A549 (cell line): Measurements from ENCODE around the gene MEST. TPM values are rescaled to one million over a fixed set of nuclear protein-coding genes. Genes with fewer than 3 reads are reported as not detected.

ENCODE experiments used
- ATAC-seq, 2 experiments: fragments of 200-7000 bp in 1 of 2; fragments of >200 bp in 1 of 2; cut with Nextera tagmentation in 1 of 2; cut with Tn5 transposase in 1 of 2; 3 replicates each; pipeline versions ENCODE4 v1.8.0 to v1.9.1; 2018 to 2020; ENCODE audit warnings: mild to moderate bottlenecking in 1 of 2, moderate library complexity in 1 of 2
- CTCF ChIA-PET: fragments of 300-600 bp; sonication (Branson Sonifier 250); formaldehyde crosslinking; extraction: SDS; loops from one replicate; lab custom pipeline; 2021; ENCODE audit warnings: antibody characterized with exemption, inconsistent platforms; lab: Yijun Ruan, JAX
- POLR2A ChIA-PET: fragments of 350-600 bp; formaldehyde crosslinking; extraction: SDS; loops from one replicate; lab custom pipeline; 2021; ENCODE audit warnings: antibody characterized with exemption, inconsistent platforms; lab: Yijun Ruan, JAX
- DNase-seq, 2 experiments: peaks; one replicate each; pipeline versions ENCODE4 v3.0.0 to v3.0.0-alpha.2; 2011 to 2016; ENCODE audit warnings: low read depth in 1 of 2, low spot score in 1 of 2
- FAIRE-seq: peaks from 2 replicates; lab custom pipeline; 2011; peaks lifted over from hg19 to GRCh38; lab: Jason Lieb, UNC
- H3K27ac ChIP-seq, 2 experiments: fragments of >200 bp; sonication (Bioruptor Twin); formaldehyde crosslinking; 3 replicates each; pipeline ENCODE4 v1.5.1; 2016 to 2017
- H3K4me1 ChIP-seq: fragments of >200 bp; sonication (Bioruptor Twin); formaldehyde crosslinking; 3 replicates; pipeline ENCODE4 v1.6.1; 2016
- H3K4me2 ChIP-seq: fragments of >200 bp; sonication (Bioruptor Twin); formaldehyde crosslinking; 3 replicates; pipeline ENCODE4 v1.6.1; 2016
- H3K4me3 ChIP-seq: fragments of >200 bp; sonication (Bioruptor Twin); formaldehyde crosslinking; 3 replicates; pipeline ENCODE4 v1.5.1; 2016
- H3K9me3 ChIP-seq: fragments of >200 bp; sonication (Bioruptor Twin); formaldehyde crosslinking; 3 replicates; pipeline ENCODE4 v1.6.1; 2016
- CEBPB ChIP-seq, 2 experiments: fragments of >200 bp in 1 of 2; sonication (Bioruptor Twin) in 1 of 2; formaldehyde crosslinking in 1 of 2; IDR thresholded peaks; 2 replicates each; pipeline ENCODE4 v1.6.1; 2012 to 2016
- CHD2 ChIP-seq: fragments of 150-350 bp; IDR thresholded peaks from 2 replicates; pipeline ENCODE4 v1.6.1; 2014; ENCODE audit warnings: low read length; ENCODE audit not compliant: partially characterized antibody
- CHD4 ChIP-seq: fragments of 200-600 bp; sonication (generic); IDR thresholded peaks from 2 replicates; pipeline ENCODE4 v1.6.1; 2016; ENCODE audit warnings: antibody characterized with exemption, mild to moderate bottlenecking, borderline replicate concordance
- EHF ChIP-seq: fragments of 250-450 bp; sonication (Bioruptor Pico); IDR thresholded peaks from 2 replicates; pipeline ENCODE4 v1.5.0; 2020; ENCODE audit warnings: mild to moderate bottlenecking
- FOSB ChIP-seq: fragments of 250-450 bp; sonication (Bioruptor Pico); IDR thresholded peaks from 2 replicates; pipeline ENCODE4 v1.5.0; 2020; ENCODE audit warnings: mild to moderate bottlenecking, moderate library complexity
- GATA3 ChIP-seq: IDR thresholded peaks from 2 replicates; pipeline ENCODE4 v1.6.1; 2012; ENCODE audit warnings: borderline replicate concordance
- JUN ChIP-seq, 2 experiments: fragments of >200 bp; sonication (Bioruptor Twin); formaldehyde crosslinking; IDR thresholded peaks; 2 replicates in 1 of 2; 3 replicates in 1 of 2; pipeline ENCODE4 v1.6.1; 2016 to 2017
- KDM5A ChIP-seq: fragments of 200-600 bp; sonication (generic); IDR thresholded peaks from 2 replicates; pipeline ENCODE4 v1.6.1; 2016; ENCODE audit warnings: antibody characterized with exemption, mild to moderate bottlenecking
- NPAS2 ChIP-seq: fragments of 250-450 bp; sonication (Bioruptor Pico); IDR thresholded peaks from 2 replicates; pipeline ENCODE4 v1.8.0; 2022; ENCODE audit warnings: mild to moderate bottlenecking, moderate library complexity, borderline replicate concordance
- NR3C1 ChIP-seq: fragments of >200 bp; sonication (Bioruptor Twin); formaldehyde crosslinking; IDR thresholded peaks from 3 replicates; pipeline ENCODE4 v1.6.1; 2017
- PHF8 ChIP-seq: fragments of 200-600 bp; sonication (generic); IDR thresholded peaks from 2 replicates; pipeline ENCODE4 v1.6.1; 2016; ENCODE audit warnings: low read depth, mild to moderate bottlenecking, antibody characterized with exemption, moderate library complexity, borderline replicate concordance
- POLR2A ChIP-seq: IDR thresholded peaks from 2 replicates; pipeline ENCODE4 v1.6.1; 2012; ENCODE audit warnings: mild to moderate bottlenecking, low read length
- POLR2AphosphoS2 ChIP-seq: conservative IDR thresholded peaks from 2 replicates; pipeline ENCODE4 v1.6.1; 2012; ENCODE audit warnings: low read length, improper control_type of control experiment, inconsistent platforms
- RAD21 ChIP-seq, 2 experiments: fragments of >200 bp in 1 of 2; sonication (Bioruptor Twin) in 1 of 2; formaldehyde crosslinking in 1 of 2; IDR thresholded peaks in 1 of 2; conservative IDR thresholded peaks in 1 of 2; 2 replicates in 1 of 2; 3 replicates in 1 of 2; pipeline ENCODE4 v1.6.1; 2012 to 2018; ENCODE audit warnings: inconsistent platforms in 1 of 2
- RCOR1 ChIP-seq: fragments of 150-350 bp; IDR thresholded peaks from 2 replicates; pipeline ENCODE4 v1.6.1; 2014; ENCODE audit warnings: antibody characterized with exemption, low read length, low read depth
- RFX5 ChIP-seq: fragments of 450-650 bp; IDR thresholded peaks from 2 replicates; pipeline ENCODE4 v1.7.1; 2014; ENCODE audit warnings: antibody characterized with exemption, mild to moderate bottlenecking, moderate library complexity
- RNF2 ChIP-seq: fragments of 200-600 bp; sonication (generic); IDR thresholded peaks from 2 replicates; pipeline ENCODE4 v1.6.1; 2016; ENCODE audit warnings: low read depth, mild to moderate bottlenecking, antibody characterized with exemption, moderate library complexity, borderline replicate concordance
- SREBF2 ChIP-seq: fragments of 450-650 bp; IDR thresholded peaks from 2 replicates; pipeline ENCODE4 v1.6.1; 2014; ENCODE audit warnings: mild to moderate bottlenecking, moderate library complexity
- TP53 ChIP-seq: fragments of 250-450 bp; sonication (Bioruptor Pico); IDR thresholded peaks from 2 replicates; pipeline ENCODE4 v1.5.0; 2021; ENCODE audit warnings: mild to moderate bottlenecking, moderate library complexity
- ZFP36 ChIP-seq: fragments of 450-650 bp; IDR thresholded peaks from 2 replicates; pipeline ENCODE4 v1.6.1; 2014; ENCODE audit warnings: borderline replicate concordance; ENCODE audit not compliant: partially characterized antibody
- WGBS: methylation state at CpG from one replicate; pipeline ENCODE4 v1.1.6; 2017; ENCODE audit errors: missing lambda C conversion rate; 5-methylcytosine and 5-hydroxymethylcytosine counted together
- polyA plus RNA-seq, 4 experiments: library from polyadenylated mRNA; depleted of rRNA in 3 of 4; stranded (reverse); fragments of >200 nt; fragmentation: RNase III in 1 of 4; extraction: RNeasy Plus Mini Kit Qiagen cat#74134 plus additional on column Dnase treatment in 1 of 4; gene quantifications; 2 replicates in 3 of 4; 3 replicates in 1 of 4; pipeline ENCODE4 v1.2.3, GENCODE V29; 2011 to 2017
- TF ChIP-seq, protein P1 (sequence below): fragments of 450-650 bp; IDR thresholded peaks from 2 replicates; pipeline ENCODE4 v1.6.1; 2014; ENCODE audit warnings: antibody characterized with exemption
- TF ChIP-seq, protein P2 (sequence below): IDR thresholded peaks from 2 replicates; pipeline ENCODE4 v1.6.1; 2012
- TF ChIP-seq, protein P3 (sequence below): fragments of 250-450 bp; sonication (Bioruptor Pico); IDR thresholded peaks from 2 replicates; pipeline ENCODE4 v1.5.0; 2021; ENCODE audit warnings: mild to moderate bottlenecking, moderate library complexity, borderline replicate concordance
- TF ChIP-seq, protein P4 (sequence below): IDR thresholded peaks from 2 replicates; pipeline ENCODE4 v1.6.1; 2012; ENCODE audit warnings: low read depth, borderline replicate concordance

Gene MEST
- polyA plus RNA-seq, 2 of the 4 experiments (the other 2 are of a cell fraction): 31.2 to 85.1 TPM

DNA sequence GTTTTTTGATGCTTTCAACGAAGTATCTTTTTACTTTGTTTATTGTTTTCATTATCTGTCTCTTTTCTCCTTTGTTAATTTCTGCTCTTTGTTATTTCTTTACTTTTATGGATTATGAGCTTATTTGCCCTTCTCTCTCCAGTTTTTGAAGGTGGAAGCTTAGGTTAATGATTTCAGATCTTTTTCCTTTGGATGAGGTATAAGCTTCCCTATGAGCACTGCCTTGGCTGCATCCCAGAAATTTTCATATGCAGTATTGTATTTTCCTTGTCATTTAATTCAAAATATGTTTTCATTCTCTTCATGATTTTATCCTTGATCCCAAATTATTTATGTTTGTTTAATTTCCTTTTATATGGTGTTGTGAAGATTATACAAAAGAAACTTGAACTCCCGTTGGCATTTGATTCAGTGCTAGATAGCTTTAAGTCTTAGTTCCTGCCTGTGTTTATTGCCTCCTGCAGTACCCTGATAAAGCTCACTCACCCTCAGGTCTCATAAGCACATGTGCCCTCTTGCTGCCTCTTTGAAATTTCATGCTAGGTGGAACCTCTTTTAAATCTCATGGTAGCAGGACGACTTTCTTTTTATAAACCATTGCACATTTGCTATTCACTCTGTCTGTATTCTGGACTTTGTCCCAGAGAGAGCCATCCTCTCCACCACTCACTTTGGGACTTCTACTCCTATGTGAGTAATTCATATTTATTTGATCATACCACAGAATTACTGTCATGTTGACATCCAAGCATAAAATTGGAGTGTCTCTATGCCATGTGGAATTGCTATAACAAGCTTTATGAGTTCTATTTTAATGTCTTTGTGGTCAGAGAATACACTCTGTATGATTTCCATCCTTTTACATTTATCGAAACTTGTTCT is 28.1 kb upstream of the MEST start:
- Histone ChIP-seq H3K4me1 (no peaks in the 10 kb centered on the region), H3K4me3 (no peak overlapping the region), H3K9me3 (peaks cover 11% of the 10 kb centered on the region), H3K4me2 (no peak overlapping the region), H3K27ac (no peak overlapping the region)
- ATAC-seq (peak in 1 of 2 experiments; percentile 50; a peak in 2 of 6 replicates), DNase-seq (no peak), FAIRE-seq (no peak)
- WGBS: 26% methylated on average over 4 of the region's 4 CpGs
- ChIA-PET POLR2A (no interaction called here), CTCF (interaction anchor here (1.0 to 1.1 kb wide), 2 partner anchors 11 to 24 kb away, joined by 3 to 4 read pairs; no protein-coding TSS in a partner anchor)
- no peak for TF ChIP-seq CHD4
- TF ChIP-seq RAD21 (conservative IDR thresholded peaks at IDR 0.05 in 1 of 2, IDR thresholded peaks at IDR 0.05 in 1 of 2): no peak
- no peak for TF ChIP-seq JUN (IDR thresholded peaks at IDR 0.05)
- TF ChIP-seq ZFP36: no peak
- TF ChIP-seq, protein P1, sequence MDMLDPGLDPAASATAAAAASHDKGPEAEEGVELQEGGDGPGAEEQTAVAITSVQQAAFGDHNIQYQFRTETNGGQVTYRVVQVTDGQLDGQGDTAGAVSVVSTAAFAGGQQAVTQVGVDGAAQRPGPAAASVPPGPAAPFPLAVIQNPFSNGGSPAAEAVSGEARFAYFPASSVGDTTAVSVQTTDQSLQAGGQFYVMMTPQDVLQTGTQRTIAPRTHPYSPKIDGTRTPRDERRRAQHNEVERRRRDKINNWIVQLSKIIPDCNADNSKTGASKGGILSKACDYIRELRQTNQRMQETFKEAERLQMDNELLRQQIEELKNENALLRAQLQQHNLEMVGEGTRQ: no peak
- no peak for TF ChIP-seq RFX5
- no peak for TF ChIP-seq KDM5A
- TF ChIP-seq, protein P2, sequence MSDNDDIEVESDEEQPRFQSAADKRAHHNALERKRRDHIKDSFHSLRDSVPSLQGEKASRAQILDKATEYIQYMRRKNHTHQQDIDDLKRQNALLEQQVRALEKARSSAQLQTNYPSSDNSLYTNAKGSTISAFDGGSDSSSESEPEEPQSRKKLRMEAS: no peak
- TF ChIP-seq NR3C1: no peak
- TF ChIP-seq CEBPB (IDR thresholded peaks at IDR 0.05): no peak
- TF ChIP-seq, protein P3, sequence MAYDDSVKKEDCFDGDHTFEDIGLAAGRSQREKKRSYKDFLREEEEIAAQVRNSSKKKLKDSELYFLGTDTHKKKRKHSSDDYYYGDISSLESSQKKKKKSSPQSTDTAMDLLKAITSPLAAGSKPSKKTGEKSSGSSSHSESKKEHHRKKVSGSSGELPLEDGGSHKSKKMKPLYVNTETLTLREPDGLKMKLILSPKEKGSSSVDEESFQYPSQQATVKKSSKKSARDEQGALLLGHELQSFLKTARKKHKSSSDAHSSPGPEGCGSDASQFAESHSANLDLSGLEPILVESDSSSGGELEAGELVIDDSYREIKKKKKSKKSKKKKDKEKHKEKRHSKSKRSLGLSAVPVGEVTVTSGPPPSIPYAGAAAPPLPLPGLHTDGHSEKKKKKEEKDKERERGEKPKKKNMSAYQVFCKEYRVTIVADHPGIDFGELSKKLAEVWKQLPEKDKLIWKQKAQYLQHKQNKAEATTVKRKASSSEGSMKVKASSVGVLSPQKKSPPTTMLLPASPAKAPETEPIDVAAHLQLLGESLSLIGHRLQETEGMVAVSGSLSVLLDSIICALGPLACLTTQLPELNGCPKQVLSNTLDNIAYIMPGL: no peak
- TF ChIP-seq POLR2A: no peak
- no peak for TF ChIP-seq GATA3
- TF ChIP-seq SREBF2: no peak
- no peak for TF ChIP-seq FOSB (CRISPR knock-in tag)
- TF ChIP-seq PHF8: no peak
- no peak for TF ChIP-seq TP53 (CRISPR knock-in tag)
- TF ChIP-seq, all 56 proteins: peak for 0

DNA sequence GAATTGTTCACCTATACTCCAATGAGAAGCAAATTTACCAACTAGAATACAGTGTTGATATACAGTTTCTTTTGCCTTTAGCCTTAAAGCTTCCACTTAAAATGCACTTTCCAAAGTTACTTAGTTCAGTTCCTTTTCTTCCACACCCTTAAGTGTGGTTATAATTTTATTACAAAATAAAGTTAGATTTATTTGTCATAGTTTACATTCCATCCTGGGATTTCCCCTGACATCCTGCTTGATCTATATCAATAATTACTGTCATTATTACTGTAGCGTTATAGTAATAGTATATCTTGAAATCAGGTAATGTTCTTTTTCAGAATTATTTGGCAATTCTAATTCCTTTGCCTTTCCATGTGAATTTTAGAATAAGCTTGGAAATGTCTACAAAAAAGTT is 23.3 kb upstream of the MEST start:
- 87% methylated on average over 1 of the region's 1 CpG for WGBS
- H3K4me2 ChIP-seq: no peak overlapping the region
- H3K9me3 ChIP-seq: no peaks in the 10 kb centered on the region
- POLR2A ChIA-PET: no interaction called here
- FAIRE-seq: no peak
- TF ChIP-seq, protein P4, sequence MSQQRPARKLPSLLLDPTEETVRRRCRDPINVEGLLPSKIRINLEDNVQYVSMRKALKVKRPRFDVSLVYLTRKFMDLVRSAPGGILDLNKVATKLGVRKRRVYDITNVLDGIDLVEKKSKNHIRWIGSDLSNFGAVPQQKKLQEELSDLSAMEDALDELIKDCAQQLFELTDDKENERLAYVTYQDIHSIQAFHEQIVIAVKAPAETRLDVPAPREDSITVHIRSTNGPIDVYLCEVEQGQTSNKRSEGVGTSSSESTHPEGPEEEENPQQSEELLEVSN: no peak
- TF ChIP-seq POLR2AphosphoS2 (no peak), CHD2 (no peak), RNF2 (no peak), CHD4 (no peak), NPAS2 (no peak), ZFP36 (no peak), CEBPB (IDR thresholded peaks at IDR 0.05) (no peak), RCOR1 (no peak), EHF (CRISPR knock-in tag) (no peak), POLR2A (no peak)
- TF ChIP-seq, all 56 proteins: peak for 0
- no peak for ATAC-seq
- Histone ChIP-seq H3K27ac (no peak overlapping the region), H3K4me3 (no peak overlapping the region), H3K4me1 (no peaks in the 10 kb centered on the region)
- DNase-seq: no peak
- CTCF ChIA-PET: no interaction called here
